SK-N-MC (cell line): Measurements from ENCODE around the gene RTBDN.

Source experiments
- DNase-seq: peaks from one replicate; pipeline ENCODE4 v3.0.0-alpha.2; 2011; ENCODE audit warnings: low read depth, low spot score
- H3K27ac ChIP-seq: fragments of 200-600 bp; sonication (generic); 2 replicates; pipeline ENCODE4 v1.5.1; 2016; ENCODE audit warnings: mixed run types
- H3K36me3 ChIP-seq: fragments of 200-600 bp; sonication (generic); 2 replicates; pipeline ENCODE4 v1.6.1; 2017; ENCODE audit warnings: antibody characterized with exemption, low read length, mixed read lengths; ENCODE audit not compliant: insufficient read depth
- H3K4me3 ChIP-seq: fragments of 200-600 bp; sonication (generic); 2 replicates; pipeline ENCODE4 v1.5.1; 2016
- H3K9ac ChIP-seq: fragments of 200-600 bp; sonication (generic); 2 replicates; pipeline ENCODE4 v1.8.0; 2017; ENCODE audit warnings: mixed run types, mixed read lengths; ENCODE audit not compliant: insufficient read length
- H3K9me3 ChIP-seq: fragments of 200-600 bp; sonication (generic); 2 replicates; pipeline ENCODE4 v1.6.1; 2017; ENCODE audit warnings: low read depth, mild to moderate bottlenecking, antibody characterized with exemption, low read length, moderate library complexity, mixed read lengths
- EZH2 ChIP-seq: fragments of 200-600 bp; sonication (generic); IDR thresholded peaks from one replicate; pipeline ENCODE4 v1.6.1; 2017; ENCODE audit warnings: antibody characterized with exemption
- FOXP2 ChIP-seq: optimal IDR thresholded peaks from 2 replicates; pipeline ENCODE3; 2011; ENCODE audit warnings: mild to moderate bottlenecking, moderate library complexity; ENCODE audit not compliant: insufficient read depth; ENCODE audit errors: extremely low read length, control extremely low read depth
- POLR2AphosphoS5 ChIP-seq: IDR thresholded peaks from 2 replicates; pipeline ENCODE4 v1.6.1; 2012; ENCODE audit warnings: mild to moderate bottlenecking, low read depth, low read length, borderline replicate concordance

Gene RTBDN

DNA sequence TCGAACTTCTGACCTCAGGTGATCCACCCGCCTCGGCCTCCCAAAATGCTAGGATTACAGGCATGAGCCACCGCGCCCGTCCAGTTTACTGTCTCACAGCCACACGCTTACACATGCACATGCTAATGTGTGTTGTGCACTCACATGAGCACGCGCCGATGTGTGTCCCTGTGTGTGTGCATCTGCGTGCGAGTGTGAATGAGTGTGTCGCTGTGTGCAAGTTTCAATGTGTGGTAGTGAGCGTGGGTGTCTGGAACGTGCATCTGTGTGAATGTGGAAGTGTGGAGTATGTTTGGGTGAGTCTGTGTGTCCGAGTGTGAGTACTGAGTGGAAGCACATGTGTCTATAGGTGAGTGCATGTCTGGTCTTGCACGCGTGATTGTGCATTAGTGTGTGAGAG, 8.1 kb upstream of the RTBDN start:
- no peaks in the 10 kb centered on the region for H3K9me3 ChIP-seq

DNA sequence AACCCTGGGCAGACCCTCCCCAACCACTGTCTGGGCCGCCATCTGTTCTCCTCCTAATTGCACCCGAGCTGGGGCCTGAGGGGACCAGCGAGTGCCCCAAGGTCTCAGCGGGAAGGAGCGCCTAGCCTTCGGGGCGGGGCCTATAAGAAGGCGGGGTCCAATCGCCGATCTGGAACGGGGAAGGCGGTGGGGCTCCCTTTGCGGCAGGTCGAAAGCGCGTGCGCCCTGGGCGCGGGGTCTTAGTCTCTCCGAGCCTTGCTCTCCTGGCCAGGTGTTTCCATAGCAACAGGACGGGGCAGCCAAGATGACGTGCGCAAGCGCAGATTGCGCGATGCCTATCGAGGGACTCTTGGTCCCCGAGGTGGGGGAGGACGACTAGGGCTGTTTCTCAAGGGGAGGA, 6.7 kb upstream of the RTBDN start:
- Histone ChIP-seq H3K36me3 (peaks cover 4% of the 10 kb centered on the region; the same call in 1 of the 2 replicates), H3K9ac (no peak overlapping the region), H3K9me3 (no peaks in the 10 kb centered on the region), H3K27ac (no peak overlapping the region), H3K4me3 (peak overlapping the region; percentile 44; the same call in 1 of the 2 replicates)
- TF ChIP-seq POLR2AphosphoS5: no peak
- TF ChIP-seq FOXP2: no peak
- no peak for TF ChIP-seq EZH2
- no peak for DNase-seq

More for the DNA sequence above, 8.1 kb upstream of the RTBDN start:
- no peak overlapping the region for H3K27ac ChIP-seq
- no peak overlapping the region for H3K9ac ChIP-seq
- no peak for TF ChIP-seq EZH2
- no peak for TF ChIP-seq POLR2AphosphoS5
- no peak for TF ChIP-seq FOXP2
- H3K36me3 ChIP-seq: peaks cover 4% of the 10 kb centered on the region; the same call in 1 of the 2 replicates
- DNase-seq: no peak
- no peak overlapping the region for H3K4me3 ChIP-seq

DNA sequence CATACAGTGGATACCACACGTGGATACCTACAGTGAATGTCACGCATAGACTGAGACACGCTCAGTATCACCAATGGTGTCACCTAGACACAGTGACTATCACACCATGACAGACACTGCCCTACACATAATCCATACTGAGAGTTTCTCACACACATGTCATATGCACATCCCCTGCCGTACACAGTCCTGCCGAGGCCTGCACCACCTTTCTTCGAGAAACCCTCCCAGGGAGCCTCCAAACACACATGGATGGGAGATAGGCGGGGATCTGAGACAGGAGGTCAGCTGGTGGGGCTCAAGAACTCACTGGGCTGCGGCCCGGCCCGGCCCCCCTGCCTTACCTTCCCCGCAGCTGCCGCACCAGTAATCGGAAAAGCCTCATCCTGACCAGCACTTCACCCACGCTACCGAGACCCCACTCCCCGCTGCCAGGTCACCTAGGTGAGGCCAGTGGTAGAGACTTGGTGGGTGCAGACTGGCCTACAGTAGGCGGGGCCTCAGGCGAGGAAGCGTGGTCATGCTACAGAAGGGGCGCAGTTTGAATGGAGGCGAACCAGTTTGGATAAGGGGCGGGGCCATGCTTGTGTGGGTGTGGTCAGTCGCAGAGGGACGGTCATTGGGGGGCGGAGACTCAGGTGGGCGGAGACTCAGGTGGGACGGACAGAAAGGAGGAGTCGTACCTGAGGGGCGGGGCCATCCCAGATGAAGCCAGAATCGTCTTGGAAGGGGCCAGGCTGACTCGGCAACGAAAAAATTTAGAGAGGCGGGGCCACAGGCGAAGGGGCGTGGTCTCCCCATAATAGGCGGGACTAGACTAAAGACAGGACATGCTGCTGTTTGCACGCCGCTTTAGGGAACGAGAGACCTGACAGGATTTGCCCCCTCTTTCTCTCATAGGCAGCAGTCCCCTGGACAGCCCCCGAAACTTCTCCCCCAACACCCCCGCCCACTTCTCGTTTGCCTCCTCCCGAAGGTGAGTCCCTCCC, 6.0 kb upstream of the RTBDN start:
- peaks cover 4% of the 10 kb centered on the region; the same call in 1 of the 2 replicates for H3K36me3 ChIP-seq
- no peaks in the 10 kb centered on the region for H3K9me3 ChIP-seq
- no peak overlapping the region for H3K27ac ChIP-seq
- H3K9ac ChIP-seq: no peak overlapping the region
- TF ChIP-seq FOXP2 (no peak), POLR2AphosphoS5 (no peak), EZH2 (no peak)
- peak; percentile 60 for DNase-seq
- H3K4me3 ChIP-seq: peak overlapping the region; percentile 44; the same call in 1 of the 2 replicates

DNA sequence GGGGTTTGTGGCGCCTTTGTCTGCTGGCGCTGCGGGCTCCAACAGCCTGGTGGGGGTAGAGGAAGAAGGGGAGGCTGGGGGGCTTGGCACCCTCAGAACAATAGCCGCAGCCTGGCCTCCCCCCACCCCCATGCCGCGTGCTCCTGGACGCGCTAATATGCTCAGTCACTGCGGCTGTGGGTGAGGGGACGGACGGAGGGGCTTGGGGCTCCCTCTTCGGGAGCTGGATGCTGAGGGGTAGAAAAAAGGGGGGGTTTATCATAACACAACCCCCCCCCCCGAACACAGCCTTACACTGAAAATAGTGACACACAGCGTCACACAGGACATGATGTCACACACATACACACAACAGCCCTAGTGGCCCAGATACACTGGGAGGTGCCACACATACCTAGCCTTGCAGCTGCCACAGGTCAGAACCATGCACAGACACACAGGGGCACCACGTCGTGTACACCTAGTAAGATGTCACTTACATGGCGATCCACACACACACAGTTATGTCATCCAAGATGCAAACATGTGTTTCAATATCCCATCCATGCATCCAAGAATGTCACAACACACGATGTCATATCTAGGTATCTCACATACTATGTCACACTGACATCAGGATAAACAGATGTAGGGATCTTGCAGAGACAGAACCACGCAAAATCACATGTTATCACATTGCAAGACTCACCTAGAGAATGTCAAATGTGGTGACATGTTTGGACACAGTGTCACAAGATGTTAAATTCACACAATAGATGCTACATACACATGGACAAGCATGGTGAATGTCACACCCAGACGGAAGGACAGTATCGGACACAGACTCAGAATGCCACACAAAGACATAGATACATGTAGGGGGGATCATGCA, 4.7 kb upstream of the RTBDN start:
- H3K36me3 ChIP-seq: peaks cover 4% of the 10 kb centered on the region; the same call in 1 of the 2 replicates
- H3K27ac ChIP-seq: no peak overlapping the region
- peak overlapping the region; percentile 93 for H3K4me3 ChIP-seq
- TF ChIP-seq EZH2 (no peak), POLR2AphosphoS5 (no peak), FOXP2 (no peak)
- DNase-seq: no peak
- no peaks in the 10 kb centered on the region for H3K9me3 ChIP-seq
- peak overlapping the region; percentile 77 for H3K9ac ChIP-seq

DNA sequence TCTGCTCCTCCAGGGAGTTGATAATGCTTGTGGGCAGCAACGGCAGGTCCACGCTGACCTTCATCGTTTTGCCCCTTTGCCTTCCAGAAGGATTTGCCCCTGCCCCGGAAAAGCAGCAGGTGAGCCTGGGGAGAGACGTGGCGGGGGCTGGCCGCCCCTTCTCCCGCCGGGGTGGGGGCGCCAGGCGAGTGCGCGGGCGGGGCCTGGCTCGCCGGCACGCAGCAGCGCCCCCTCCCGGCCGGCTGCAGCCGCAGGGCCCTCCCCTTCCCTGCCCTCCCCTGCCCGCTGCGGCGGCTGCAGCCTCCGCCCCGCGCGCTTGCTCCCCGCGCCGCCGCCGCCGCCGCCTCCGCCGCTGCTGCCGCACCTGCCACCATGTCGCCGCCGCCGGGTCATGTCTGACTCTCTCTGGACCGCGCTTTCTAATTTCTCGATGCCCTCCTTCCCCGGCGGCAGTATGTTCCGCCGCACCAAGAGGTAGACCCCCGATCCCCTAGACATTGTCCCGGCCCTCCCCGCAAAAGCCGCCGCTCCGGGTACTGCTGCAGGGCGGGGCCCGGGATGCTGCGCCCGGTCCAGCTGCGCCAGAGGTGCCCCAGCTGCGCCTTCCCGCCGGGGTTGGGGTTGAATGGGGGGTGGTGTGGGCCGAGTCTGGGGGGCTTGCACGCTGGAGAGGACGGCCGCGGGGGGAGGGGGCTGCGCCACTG, 4.0 kb upstream of the RTBDN start, which contains the start of gene MAST1:
TSS of gene MAST1 (plus strand) at position 334 of the 704 bp plus-strand sequence. CDS start at position 392, 58 bp downstream.
- no peak within 1 kb of the TSS for H3K27ac ChIP-seq
- H3K4me3 ChIP-seq: peak within 1 kb of the TSS; percentile 93
- no peaks in the 10 kb centered on the region for H3K9me3 ChIP-seq
- H3K36me3 ChIP-seq: no peaks in the 10 kb centered on the region; the same call in 1 of the 2 replicates
- no peak for DNase-seq
- peak within 1 kb of the TSS; percentile 77 for H3K9ac ChIP-seq
- no peak for TF ChIP-seq EZH2
- no peak for TF ChIP-seq FOXP2
- no peak for TF ChIP-seq POLR2AphosphoS5

DNA sequence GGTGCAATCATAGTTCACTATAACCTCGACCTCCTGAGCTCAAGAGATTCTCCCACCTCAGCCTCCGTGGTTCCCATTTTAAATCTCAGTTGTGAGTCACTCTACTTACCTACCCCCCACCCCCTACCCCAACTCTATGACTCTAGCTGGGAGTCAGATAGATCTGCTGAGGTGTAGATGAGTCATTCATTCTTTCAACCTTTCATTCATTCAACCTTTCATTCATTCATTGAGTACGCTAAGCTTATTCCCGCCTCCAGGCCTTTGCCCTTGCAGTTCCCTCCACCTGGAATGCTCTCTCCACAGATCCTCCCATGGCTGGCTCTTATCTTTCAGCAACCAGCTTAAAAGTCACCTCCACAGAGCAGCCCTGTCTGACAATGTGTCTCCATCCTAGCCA, 2.8 kb upstream of the RTBDN start:
- Histone ChIP-seq H3K9ac (no peak overlapping the region), H3K9me3 (no peaks in the 10 kb centered on the region), H3K27ac (no peak overlapping the region), H3K4me3 (no peak overlapping the region), H3K36me3 (no peaks in the 10 kb centered on the region)
- no peak for DNase-seq
- TF ChIP-seq POLR2AphosphoS5: no peak
- no peak for TF ChIP-seq FOXP2
- TF ChIP-seq EZH2: no peak

DNA sequence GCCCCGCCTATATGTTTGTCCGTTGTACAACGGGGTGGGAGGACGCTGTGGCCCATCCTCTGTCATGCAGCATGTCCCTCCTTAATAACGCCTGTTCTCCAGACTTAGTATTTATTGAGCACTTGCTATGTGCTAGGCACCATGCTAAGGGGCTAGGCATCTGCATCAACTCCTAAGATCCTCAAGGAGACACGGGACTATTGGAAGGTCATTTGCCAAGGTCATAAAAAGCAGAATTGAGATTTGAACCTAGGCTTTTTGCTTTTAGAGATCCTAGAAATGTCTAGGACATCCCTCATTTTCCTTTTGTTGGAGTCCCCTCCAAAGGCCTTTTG, 2.1 kb upstream of the RTBDN start:
- Histone ChIP-seq H3K36me3 (no peaks in the 10 kb centered on the region), H3K9ac (no peak overlapping the region), H3K4me3 (no peak overlapping the region), H3K27ac (no peak overlapping the region), H3K9me3 (no peaks in the 10 kb centered on the region)
- no peak for TF ChIP-seq FOXP2
- no peak for TF ChIP-seq EZH2
- TF ChIP-seq POLR2AphosphoS5: no peak
- no peak for DNase-seq

DNA sequence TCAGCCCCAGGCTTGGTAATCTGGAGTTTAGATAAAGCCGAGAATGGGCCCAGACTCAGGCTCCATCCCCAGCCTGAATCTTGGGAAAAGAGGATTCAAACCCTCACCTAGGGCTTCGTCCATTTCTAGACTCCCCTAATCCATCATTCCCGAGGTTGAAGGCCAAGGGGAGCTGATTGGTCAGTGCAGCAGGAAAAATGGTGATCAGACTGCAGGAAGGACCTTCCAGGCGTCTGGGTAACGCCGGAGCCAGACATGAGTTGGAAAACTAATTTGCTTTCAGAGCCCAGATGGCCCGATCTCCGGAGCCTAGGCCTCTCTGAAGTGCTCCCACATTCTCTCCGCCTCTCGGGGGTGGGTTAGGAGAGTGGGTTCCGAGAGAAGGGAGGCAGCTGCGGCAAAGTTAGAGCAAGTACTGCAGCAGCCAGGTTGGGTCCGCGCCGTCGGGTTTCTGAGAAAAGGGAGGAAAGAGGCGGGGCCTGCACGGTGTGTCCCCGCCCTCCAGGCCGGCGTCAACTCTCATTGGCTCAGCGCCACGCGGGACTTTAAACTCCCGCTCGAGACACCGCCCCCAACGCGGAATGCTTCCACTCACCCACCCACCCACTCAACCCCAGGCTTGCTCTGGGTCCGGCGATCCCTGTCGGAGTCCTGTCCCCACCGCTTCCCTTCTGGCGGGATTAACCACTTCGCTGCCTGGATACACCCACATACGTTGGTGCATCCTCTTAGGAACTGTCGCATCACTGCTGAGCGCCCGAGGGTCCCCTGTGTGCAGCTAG, 788 bp upstream of the RTBDN start:
- H3K27ac ChIP-seq: no peak overlapping the region
- DNase-seq: no peak
- H3K9me3 ChIP-seq: no peaks in the 10 kb centered on the region
- H3K36me3 ChIP-seq: no peaks in the 10 kb centered on the region
- TF ChIP-seq EZH2 (no peak), POLR2AphosphoS5 (no peak), FOXP2 (no peak)
- no peak overlapping the region for H3K9ac ChIP-seq
- peak overlapping the region; percentile 55 for H3K4me3 ChIP-seq
